CD4-positive, alpha-beta T cell treated with Interleukin-10 for 1 hour (primary cell): ENCODE data around the gene PXDN.
"Not testable (repeated sequence)": the region's sequence is repeated elsewhere in the genome, so short reads cannot be mapped to it uniquely, and the experiment has no call there.

ENCODE experiments used
- DNase-seq: peaks from one replicate; pipeline ENCODE4 v3.0.0-alpha.2; 2020

Gene PXDN

DNA sequence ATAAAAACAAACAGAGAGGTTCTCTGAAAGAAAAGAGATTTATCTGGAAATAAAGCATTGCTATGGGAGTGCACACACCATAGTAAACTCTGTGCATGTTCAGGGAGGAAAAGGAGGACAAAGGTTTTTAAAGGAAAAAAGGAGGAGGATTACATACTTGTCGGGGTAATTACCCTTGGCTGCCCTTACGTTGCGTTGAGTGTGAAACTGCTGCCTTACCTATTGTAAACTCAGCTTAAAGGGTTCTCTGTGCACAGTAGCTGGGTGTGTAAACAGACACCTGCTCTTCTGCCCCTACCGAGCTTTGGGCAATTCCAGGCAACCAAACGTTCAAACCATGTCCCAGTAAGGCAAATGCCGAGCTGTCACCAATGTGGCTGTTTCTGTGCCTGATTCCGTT is 29.6 kb upstream of the PXDN start:
- DNase-seq, result no peak

DNA sequence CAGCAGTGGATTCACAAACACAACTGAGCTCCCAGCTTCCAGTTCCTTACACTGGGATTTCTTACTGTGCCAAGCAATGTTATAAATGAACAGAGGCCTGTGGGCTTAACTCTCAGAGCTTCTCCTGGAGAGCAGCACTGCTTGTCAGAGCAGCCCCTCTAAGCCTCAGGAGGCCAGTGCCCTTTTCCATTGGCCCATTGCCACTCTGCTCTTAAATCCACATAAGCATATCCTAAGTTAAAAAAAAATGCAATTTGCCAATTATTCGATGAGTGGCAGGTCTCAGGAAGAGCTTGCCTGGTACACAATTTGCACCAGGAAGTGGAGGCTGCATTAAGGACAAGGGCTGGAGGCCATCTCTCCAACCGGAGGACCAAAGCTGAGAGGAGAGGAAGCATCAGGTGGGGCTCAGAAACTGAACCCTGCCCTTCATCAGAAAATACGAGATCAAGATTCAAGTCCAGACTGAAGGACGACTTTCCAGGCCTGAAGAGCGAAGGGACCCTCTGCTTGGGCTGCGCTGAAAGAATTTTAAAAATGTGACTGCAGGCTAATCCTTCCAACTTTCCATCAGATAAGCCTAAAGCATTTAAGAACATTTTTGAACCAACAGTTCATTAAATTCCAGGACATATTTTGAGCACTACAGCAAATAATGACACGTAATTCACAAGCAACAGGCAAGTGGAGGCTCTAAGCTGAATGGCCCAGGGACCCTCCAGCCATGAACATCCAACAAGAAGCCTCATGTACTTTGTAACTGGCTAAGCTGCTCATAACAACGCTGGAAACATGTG is 28.4 kb upstream of the PXDN start:
- DNase-seq, result no peak

DNA sequence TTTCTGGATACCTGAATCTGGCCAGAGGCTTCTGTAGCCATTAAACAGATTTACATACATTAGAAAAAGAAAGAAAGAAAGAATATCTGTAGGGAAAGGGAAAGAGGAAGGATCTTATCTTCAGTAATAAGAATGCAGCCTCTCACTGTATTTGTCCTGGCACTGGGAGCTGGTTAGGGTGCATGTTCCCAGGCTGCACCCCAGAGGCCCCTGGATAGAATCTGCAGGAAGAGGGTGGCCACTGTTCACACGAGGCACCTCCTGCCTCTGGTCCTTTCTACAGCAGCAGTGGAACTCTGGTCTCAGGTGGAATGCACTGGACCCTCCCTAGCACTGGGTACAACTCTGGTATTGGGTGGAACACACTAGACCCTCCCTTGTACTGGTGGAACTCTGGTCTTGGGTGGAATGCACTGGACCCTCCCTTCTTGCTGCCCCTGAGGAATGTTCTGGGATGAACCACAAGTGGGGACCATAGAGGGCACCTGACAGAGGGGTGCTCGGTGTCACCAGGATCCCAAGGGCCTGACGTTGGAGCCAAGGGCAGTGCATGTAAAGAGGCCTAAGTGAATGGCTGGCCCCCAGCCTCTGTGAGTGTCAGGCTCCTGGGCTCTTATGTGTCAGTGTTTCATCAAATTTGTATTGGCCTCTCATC is 27.4 kb upstream of the PXDN start:
- no peak for DNase-seq

DNA sequence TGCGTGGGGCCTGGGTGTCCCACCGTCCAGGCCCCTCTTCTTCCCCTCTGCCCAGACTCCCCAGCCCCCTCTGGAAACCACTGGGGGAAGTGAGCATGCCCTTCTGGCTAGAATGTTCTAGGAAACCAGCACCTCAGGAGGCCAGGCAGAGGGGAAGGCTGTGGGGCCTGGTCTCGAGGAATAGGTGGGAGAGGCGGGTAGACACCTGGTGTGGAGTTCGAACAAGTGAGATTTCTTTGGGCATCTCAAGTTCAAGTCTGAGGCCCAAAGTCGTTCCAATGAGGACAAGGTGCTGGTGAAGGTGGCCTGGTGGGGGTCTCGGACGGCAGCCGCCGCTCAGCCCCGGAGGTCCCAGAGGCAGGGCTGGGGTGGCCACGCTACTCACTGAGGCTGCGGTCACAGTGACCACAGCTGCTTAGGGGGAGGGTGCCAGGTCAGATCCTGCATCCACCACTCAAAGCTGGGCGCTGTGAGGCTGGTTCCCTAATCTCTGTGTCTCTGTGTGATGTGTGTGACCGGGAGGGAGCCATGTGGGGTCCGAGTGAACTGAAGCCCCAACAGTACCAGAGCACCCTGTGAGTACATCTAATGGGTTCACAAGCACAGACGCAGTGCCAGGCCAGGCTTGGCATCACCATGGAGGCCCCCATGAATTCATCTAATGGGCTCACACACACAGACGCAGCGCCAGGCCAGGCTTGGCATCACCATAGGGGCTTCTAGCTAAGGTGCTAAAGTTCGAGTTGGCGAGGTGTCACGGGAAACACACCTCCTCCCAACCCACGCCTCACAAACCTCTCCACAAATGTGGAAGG is 26.5 kb upstream of the PXDN start:
- no peak for DNase-seq

DNA sequence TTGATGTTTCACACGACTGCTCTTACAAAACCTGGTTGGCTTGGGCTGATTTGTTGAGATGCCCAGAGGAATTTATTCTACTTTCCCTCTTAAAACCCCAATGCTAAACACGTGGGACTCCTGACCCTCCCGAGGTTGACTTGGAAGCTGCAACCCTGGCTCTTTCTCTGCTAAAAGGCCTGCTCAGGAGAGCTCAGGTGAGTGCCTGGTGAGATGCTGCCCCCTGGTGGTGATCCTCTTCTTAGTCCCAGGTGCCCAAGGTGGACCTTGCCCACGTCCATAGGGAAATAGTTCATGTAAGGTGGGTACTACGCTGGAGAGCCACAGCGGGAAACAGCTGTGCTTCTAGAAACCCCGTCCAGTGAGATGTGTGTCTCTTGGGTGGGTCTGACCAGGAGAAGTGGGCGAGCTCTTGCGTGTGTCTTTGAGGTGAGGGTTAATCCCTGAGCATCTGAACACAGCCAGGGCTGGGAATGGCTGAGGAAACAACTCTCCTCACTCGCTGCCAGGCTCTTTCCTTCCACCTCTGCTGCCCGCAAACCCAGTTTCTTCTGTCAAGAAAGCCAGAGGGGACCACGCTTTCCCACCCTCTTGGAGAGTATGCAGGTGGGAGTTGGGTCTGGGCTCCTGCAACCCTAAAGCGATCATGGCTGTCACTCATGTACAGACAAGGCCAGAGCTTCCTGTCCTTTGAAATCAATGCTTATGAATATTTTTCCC is 25.5 kb upstream of the PXDN start:
- peak; percentile 42 for DNase-seq

DNA sequence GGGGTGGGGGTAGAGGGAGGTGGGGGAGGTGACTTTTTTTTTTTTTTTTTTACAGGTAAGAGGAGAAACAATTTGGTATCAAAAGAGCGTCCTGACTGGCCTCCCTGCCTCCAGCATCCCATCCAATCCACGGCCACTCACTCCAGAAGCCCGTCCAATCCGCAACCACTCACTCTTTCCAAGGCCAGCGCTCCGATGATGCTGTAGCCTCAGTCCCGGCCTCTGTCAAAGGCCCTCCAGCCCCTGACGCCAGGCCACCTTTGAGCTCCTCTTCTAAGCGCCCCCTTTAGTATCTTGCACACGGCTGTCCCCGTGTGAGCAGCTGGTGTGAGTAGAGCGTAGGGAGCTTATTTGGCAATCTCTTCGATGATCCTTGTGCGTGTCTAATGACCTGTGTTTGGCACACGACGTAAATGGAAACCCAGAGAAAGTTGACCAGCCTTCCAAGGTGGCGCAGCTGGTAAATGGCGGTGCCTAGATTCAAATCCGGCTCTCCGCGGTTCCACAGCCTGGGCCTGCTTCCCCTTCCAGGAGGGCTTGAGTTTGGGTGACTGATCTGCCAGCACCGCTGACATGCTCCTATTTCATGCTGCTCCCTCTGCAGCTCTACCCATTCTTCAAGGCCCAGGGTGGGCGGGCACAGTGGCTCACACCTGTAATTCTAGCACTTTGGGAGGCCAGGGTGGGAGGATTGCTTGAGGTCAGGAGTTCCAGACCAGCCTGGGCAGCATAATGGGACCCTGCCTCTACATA is 23.8 kb upstream of the PXDN start:
- DNase-seq, result no peak

DNA sequence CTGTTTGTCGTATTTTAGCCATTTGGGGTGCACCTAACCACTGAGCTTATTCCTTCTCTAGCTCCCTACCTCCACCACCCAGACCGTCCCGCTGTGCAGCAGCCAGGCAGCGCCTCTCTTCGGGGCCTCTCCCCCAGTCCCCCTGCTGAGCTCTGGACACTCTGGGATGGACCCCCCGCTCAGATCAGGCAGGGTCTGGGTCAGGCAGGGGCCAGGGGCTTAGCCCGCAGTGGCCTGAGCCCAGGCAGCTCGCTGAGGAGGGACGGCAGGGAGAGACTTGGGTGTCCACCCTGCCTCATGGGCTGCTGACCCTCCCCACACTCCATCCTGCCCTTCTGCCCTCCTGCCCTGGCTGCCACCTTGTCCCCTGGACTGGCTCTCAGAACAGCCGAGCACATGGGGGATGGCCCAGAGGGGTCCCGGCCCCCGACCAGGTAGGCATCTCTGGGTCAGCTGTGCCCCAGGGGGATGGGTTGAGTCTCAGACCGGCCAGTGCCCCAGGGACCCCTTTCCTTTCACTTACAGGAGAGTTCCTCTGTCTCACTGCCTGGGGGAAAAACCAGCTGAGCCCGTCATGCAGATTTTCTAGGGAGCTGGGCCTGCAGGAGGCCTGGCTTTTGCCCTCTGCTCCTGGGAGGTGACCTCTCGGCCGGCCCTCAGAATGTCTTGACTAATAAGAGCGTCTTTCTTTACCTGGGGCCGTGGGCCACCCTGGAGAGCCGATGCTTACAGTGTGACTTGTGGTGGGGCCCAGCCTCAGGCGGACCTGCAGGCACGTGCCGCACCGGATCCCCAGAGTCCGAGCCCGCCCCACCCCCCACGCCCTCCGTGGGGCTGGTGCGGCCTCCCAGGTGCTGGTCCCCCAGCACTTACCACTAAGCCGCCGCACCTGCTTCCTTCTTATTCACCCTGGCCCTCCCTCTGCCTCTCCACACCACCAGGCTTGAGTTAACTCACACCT is 22.8 kb upstream of the PXDN start:
- DNase-seq, result no peak

DNA sequence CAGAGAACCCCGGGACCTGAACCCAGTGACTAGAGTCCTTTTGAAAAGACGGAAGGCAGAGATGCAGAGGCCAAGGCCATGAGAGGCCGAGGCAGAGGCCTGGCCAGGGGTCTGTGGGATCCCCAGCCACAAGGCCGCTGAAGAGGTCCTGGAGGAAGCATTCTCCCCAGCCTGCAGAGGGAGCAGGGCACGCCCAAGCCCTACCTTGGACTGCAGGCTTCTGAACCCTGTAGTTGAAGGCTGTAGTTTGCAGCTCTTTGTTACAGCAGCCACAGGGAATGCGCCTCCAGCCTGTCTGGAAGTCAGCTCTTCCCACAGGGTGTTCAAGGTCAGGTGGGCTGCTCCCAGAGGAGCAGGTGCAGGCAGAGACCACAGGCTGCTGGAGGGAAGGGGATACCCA is 22.1 kb upstream of the PXDN start:
- no peak for DNase-seq

DNA sequence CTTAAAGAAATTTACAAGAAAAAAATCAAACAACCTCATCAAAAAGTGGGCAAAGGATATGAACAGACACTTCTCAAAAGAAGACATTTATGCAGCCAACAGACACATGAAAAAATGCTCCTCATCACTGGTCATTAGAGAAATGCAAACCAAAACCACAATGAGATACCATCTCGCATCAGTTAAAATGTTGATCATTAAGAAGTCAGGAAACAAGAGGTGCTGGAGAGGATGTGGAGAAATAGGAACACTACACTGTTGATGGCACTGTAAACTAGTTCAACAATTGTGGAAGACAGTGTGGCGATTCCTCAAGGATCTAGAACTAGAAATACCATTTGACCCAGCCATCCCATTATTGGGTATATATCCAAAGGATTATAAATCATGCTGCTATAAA is 20.9 kb upstream of the PXDN start:
- DNase-seq, result not testable (repeated sequence)

DNA sequence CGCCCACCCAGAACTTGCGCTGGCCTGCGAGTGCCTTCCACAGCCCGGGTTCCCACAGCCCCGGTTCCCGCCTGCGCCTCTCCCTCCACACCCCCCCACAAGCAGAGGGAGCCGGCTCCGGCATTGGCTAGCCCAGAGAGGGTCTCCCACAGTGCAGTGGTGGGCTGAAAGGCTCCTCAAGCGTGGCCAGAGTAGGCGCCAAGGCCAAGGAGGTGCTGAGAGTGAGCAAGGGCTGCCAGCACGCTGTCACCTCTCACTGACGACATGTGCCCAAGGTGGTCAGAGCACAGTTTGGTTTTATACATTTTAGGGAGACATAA is 15.3 kb upstream of the PXDN start:
- no peak for DNase-seq

DNA sequence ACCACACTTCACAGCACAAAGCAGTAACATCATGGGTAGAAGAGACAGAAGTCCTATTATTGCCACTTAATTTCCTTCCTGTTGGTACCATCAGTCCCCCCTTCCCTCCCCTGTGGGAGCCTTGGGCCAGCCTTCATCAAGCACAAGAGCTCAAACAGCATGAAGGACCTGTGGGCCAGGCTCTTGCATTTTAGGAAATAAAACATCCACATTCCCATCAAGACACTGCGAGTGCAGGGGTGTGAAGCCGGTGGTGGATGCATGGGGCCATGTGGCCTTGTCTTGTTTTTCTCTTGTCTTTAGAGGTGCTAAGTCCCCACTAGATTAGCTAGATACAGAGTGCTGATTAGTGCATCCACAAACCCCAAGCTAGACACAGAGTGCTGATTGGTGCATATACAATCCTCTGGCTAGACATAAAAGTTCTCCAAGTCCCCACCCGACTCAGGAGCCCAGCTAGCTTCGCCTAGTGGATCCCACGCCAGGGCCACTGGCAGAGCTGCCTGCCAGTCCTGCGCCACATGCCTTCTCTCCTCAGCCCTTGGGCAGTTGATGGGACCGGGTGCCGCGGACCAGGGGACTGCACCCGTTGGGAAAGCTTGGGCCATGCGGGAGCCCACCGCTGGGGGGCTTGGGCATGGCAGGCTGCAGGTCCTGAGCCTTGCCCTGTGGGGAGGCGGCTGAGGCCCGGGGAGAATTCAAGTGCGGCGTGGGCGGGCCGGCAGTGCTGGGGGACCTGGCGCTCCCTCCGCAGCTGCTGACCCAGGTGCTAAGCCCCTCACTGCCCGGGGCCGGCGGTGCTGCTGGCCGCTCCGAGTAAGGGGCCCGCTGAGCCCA is 14.7 kb upstream of the PXDN start:
- DNase-seq, result no peak

DNA sequence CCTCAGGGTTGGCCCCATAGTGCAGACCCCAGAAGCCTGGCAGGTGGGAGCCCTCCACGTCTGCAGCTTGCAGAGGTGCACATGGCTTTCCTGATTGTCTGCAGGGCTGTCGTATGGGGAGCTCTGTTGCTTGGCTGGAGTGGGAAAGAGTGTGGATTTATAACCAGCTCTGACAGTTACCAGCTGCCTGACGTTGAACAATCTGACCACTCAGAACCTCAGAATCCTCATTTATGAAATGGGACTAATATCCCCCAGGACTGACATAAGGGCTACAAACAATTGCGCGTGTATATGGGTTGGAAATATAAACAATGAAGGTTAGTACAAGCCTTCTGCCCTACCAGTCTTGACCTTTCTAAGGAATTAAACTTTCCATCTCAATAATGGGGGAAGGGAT is 13.9 kb upstream of the PXDN start:
- DNase-seq, result no peak

DNA sequence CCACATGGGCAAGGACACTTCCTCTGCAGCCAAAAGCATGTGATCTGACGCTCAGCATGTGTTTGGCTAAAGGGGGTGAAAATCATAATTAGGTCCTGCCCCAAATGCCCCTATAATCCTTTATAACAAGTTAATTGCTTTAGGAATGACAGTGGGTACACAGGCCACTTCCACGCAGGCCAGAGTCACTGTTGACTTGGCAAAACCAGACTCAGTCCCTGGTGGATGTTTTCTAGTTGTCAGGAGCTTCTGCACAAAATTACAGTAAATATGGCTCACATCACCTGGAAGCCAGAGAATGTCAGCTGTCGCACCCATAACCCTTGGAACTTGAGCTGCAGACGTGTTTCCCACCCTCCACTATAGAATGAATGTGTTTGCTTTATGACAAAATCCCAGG is 13.3 kb upstream of the PXDN start:
- no peak for DNase-seq

DNA sequence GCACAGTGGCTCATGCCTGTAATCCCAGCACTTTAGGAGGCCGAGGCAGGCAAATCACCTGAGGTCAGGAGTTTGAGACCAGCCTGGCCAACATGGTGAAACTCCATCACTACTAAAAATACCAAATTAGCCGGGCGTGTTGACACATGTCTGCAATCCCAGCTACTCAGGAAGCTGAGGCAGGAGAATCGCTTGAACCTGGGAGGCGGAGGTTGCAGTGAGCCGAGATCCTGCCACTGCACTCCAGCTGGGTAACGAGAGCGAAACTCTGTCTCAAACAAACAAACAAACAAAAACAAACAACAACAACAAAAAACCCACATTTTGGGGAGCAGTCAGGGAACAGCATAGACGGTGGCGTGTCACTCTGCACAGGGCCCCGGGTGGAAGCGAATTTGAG is 12.8 kb upstream of the PXDN start:
- not testable (repeated sequence) for DNase-seq

DNA sequence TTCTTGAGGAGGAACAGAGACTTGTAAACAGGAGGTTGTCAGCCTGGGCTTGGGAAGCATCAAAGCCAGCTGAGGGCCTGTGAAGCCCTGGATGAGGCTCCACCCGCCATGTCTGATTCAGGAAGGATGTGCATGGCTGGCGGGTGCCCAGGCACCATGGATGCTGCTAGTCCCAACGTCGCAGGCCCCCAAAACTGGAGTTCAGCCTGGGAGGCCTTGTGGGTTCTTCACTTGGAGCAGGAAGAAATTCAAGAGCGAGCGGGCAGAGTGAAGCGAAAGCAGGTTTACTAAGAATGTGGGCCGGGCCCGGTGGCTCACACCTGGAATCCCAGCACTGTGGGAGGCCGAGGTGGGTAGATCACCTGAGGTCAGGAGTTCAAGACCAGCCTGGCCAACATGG is 12.1 kb upstream of the PXDN start:
- DNase-seq, result no peak

DNA sequence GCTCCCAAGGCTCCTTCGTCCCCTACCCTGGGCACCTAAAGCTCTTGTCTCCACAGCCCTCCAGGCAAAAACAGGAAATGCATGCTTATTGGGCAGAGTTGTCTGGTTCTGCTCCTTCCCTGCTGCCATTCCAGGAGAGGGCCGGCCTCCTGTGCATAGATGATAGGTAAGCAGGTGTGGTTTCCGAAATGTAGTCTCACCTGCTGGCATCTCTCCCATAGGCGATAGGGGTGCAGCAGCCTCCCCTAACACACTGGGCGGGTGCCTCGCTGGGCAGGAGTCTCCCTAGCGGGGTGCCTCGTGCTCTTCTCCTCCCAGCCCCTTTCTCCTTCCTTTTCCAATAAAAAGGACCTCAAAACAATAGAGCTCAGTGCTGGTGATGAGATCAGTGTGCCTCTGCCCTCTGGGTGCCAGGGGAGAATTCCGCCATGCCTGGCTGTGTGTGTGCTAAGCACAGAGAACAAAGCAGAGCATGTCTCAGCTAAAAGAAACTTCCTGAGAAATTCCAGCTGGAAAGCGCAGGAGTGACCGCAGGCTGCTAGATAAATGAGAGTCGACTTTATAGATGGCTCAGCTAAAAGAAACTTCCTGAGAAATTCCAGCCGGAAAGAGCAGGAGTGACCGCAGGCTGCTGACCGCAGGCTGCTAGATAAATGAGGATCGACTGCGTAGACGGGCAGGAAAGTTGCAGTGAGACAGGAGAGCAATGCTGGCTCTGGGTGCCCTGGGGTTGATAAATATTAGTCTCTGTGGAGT is 11.3 kb upstream of the PXDN start:
- no peak for DNase-seq

DNA sequence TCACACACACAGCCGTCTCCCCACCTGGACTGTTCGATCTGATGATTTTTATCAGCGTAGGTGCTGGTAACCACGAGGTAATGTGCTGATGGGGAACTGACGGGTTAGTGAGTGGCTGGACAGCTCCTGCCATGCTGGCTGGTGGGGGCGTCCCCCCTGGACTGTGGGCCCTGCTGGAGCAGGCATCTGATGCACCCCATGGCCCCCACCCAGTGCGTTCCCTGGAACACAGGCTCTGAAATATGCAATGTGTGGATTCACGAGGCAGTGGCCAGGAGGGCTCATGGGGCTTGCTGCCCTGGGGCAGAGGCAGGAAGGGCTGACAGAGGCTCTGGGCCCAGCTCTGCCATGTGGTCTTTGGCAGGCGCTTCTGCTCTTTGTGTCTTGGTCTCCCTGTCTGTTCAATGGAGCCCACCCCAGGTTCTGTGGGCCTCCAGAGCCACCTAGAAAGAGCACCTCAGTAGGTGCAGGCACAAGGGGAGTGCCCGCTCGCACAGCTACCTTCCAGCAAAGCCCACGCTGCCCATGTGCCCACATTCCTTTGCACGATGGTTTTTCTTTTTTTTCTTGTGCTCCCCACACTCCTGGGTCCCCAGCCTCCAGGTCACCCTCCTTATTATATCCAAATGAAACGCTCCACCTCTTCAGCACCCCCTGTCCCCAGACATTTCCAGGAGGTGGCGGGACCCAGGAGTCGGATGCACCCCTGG is 10.3 kb upstream of the PXDN start:
- no peak for DNase-seq

DNA sequence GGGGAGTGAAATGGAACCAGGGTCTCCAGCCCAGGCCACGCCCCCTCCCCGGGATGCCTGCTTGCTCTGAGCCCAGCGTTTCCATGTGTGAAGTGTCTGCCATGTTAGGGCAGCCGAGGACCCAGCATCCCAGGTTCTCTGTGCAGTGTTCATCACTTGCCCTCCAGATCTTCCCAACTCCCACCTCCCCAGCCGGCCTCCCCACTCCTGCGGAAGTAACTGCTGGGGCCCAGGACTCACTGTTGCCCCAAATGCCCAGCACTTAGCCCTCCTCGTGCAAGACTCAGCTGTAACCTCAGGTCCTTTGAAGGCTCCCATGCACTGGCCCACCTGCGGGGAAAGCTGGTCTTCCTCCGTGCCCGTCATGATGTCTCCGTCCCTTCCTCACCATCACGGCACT is 9.7 kb upstream of the PXDN start:
- DNase-seq, result no peak

DNA sequence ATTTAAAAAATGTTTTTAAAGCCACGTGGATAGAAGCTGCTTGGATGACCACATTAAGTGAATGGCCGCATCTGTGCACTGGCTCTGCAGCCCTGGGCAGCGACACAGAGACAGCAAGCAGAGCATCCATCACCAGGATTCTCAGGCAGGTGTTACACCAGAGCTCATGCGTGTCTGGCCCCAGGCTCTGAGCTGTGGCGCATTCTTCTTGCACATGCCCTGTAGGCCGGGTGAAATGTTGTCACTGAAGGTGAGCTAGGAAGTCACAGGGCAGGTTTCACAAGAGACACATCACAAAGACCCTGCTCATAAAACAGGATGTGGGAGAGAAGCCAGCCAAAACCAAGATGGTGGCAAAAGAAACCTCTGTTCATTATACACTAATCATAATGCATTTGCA is 8.4 kb upstream of the PXDN start:
- no peak for DNase-seq
